GM12873 (cell line): Measurements from ENCODE around the gene KATNB1.

ENCODE experiments used
- TF ChIP-seq, protein P1 (sequence below): IDR thresholded peaks from 2 replicates; pipeline ENCODE4 v1.5.1; 2012; ENCODE audit warnings: low read depth, mild to moderate bottlenecking, moderate library complexity, low read length, control low read depth; ENCODE audit not compliant: insufficient read depth; ENCODE audit errors: missing control alignments

Gene KATNB1

DNA sequence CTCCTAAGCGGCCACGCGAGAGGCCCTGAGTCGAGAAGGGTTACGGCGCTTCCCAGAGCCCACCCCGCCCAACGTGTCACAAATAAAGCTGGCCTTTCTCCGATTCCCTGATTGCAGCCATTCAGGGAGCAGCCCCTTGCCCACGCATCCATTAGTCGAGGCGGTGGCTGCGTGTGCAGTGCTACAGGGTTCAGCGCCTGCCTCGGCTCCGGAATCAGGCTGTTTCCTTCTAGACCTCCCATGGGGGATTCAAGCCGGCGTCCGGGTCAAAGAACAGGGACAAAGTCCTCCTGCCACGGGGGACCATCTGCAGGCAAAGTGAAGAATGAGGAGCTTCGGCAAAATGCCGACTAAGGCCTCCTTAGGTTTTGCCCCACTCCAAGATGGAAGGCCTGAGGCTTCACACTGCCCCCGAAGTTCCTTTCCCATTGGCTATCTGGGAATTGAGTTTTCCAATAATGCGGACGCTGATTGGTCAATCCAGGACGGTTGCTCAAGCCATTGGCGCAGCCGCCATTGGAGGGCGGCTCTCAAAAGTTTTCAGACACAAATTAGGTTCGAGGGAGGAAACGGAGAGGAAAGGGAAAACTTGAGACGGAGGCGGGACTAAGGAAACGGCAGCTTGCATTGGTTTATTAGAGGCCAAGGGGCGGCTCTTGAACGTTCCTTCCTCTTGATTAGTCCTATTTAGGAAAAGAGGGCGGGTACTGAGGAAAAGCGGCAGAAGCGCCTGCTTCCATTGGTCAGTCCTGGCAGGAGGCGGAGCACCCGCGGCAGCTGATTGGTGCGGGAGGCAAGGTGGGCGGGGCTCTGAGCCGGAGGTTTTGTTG is 430 bp upstream of the KATNB1 start:
- TF ChIP-seq, protein P1, sequence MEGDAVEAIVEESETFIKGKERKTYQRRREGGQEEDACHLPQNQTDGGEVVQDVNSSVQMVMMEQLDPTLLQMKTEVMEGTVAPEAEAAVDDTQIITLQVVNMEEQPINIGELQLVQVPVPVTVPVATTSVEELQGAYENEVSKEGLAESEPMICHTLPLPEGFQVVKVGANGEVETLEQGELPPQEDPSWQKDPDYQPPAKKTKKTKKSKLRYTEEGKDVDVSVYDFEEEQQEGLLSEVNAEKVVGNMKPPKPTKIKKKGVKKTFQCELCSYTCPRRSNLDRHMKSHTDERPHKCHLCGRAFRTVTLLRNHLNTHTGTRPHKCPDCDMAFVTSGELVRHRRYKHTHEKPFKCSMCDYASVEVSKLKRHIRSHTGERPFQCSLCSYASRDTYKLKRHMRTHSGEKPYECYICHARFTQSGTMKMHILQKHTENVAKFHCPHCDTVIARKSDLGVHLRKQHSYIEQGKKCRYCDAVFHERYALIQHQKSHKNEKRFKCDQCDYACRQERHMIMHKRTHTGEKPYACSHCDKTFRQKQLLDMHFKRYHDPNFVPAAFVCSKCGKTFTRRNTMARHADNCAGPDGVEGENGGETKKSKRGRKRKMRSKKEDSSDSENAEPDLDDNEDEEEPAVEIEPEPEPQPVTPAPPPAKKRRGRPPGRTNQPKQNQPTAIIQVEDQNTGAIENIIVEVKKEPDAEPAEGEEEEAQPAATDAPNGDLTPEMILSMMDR = no peak

DNA sequence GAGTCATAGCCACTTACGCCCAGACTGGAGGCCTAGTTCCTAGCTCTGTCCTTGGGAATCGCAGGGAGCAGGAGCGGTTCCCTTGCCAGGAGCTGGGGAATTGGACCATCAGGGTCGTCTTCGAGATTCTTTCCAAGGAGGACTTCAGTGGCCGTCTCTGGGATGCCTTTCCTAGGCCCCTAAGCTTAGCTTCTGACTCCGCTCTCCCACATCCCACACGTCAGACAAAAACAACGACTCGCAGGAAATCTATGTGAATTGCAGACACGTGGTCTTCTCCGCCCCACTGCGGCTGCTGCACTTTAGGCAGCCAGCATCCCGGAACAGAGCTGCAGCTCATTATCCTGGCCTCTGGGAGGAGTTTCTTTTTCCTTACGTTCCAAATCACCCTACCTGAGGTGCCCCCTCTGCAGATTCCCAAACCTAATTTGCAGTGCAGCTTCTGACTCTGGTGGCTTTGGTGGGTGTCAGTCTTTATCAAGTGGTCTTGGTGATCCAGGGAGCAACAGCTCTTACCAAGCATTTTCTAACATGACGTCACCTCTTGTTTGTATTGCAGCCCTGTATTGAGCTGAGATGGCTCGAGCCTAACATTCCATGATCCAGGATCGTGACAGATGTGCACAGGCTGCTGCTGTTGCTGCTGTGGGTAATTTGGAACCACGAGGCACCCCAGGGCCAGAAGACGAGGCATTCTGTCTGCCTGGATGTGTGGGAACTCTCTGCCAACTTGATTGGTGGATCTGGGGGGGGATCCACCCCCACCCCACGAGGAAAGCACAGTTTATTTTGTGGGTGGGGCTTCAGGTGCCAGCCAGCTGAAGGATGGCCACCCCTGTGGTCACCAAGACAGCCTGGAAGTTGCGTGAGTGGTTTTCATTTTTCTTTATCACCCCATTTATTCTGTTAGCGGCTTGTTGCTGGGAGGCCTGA is 1.1 kb downstream of the KATNB1 start:
- TF ChIP-seq, protein P1 = no peak

DNA sequence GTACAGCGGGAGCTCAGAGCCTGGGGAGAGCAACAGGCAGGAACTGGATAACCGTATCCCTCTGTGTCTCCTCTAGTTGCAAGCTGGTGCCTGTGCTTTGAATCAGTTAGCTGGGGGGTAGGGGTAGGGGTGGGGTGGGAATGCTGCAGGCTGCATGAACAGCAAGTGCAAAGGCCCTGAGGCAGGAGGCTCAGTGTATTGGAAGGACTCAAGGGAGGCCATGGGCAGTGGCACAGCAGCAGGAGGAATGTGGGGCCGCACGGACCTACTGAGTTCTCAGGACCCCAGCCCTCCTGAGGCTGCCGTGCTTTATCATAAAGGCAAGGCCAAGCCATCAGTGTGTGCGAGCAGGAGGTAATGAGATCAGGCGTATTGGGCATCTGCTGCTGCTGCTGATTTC is 3.3 kb downstream of the KATNB1 start:
- TF ChIP-seq, protein P1 = no peak

DNA sequence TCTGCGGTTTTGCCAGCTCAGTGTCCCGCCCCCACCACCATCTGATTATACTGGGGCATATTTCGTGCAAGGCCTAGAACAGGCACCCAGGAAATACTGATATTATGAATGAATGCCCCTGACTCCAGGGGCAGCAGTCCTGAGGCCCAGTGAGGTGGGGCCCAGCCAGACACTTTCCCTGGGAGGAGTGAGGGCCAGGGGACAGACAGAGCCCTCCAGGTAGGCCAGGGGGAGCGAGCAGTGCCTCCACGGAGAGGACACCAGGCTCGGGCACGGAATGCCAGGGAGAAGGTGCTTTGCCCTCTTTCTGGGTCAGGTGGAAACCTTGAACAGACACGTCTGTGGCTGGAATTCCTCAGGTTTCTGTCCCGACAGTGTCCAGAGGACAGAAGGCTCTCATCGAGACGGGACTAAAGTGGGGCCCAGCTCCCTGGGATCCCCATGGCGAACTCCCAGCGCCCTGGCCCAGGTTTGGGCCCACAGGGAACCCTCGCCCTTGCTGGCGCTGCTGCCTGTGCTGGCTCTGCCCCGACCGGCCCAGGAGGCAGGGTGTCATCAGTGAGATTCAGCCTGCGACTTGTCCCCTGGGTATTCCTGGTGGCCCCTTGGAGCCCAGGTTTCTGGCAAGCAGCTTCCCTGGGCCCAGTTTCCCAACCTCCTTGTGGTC is 4.3 kb downstream of the KATNB1 start:
- TF ChIP-seq, protein P1 = no peak

DNA sequence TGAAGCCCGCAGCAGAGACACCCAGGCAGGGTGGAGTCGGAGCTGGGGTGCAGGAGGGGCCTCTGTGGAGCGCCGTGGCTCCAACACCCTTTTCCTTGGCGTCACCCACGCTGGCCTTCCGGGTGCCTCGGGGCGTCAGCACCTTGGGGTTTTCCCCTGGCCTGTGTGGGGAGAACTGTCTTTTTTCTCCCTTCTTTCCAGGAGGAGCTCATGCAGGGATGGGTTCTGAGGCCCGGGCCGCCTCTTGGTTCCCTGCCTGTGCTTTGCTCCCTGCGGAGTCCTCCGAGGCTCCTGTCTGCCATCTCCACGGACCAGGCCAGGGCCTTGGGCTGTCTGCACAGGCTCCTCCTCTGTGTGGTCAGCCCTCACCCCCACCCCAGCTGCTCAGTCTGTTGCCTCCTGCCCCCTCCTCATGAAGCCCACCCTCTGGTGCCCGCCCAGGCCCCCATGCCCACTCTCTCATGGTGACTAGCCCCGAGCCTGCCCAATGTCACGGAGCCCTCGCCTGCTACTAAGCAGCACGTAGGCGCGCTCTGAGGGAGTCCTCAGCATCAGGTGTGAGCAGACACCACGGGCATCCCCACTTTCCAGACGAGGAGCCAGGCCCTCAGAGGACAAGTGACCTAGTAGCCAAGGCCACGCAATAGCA is 5.0 kb downstream of the KATNB1 start:
- TF ChIP-seq, protein P1 = no peak

DNA sequence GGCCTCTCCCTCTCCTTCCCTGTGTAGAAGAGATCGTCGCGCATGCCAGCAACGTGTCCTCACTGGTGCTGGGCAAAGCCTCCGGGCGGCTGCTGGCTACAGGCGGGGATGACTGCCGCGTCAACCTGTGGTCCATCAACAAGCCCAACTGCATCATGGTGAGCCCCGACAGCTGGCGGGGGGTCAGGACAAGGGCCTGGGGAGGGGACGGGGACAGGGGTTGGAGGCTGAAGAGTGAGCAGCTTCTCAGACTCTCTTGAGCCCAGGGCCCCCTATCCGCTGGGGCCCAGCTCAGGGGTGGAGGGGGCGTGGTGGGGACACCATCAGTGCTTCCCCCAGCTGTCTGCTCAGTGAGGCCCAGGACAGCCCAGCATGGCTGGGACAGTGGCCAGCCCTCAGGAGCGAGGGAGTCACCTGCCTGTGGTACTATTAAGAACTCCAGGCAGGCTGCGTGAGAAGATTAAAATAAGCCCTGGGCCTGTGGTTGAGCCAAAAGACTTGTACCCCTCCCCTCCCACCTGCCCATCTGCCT is 6.2 kb downstream of the KATNB1 start:
- TF ChIP-seq, protein P1 = no peak
